Epithelial cell of esophagus (primary cell): ENCODE data around the gene LGALS7.

ENCODE experiments used
- DNase-seq: peaks from one replicate; pipeline ENCODE4 v3.0.0; 2010; ENCODE audit warnings: low read depth
- H3K4me3 ChIP-seq: 2 replicates; pipeline ENCODE4 v1.5.1; 2011; ENCODE audit warnings: mild to moderate bottlenecking, low read length, control low read depth
- TF ChIP-seq, protein P1 (sequence below): IDR thresholded peaks from 2 replicates; pipeline ENCODE4 v1.5.1; 2011; ENCODE audit warnings: low read depth, mild to moderate bottlenecking, low read length, control low read depth, inconsistent platforms; ENCODE audit not compliant: insufficient read depth; ENCODE audit errors: missing control alignments

The LGALS7 gene

DNA sequence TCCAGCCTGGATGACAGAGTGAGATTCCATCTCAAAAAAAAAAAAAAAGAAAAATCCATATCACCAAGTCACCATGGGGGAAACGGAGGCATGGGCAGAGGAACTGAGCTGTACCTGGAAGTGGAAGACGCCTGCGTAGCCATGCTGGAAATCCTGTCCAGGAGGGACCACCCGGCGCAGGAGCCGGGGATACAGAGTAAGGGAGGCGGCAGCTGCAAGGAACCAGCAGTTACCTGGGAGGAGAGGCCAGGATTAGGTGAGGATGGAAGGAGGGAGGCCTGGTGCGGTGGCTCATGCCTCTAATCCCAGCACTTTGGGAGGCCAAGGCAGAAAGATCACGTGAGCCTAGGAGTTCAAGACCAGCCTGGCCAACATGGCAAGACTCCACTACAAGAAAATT is 31.0 kb downstream of the LGALS7 start:
- H3K4me3 ChIP-seq = no peak overlapping the region
- TF ChIP-seq, protein P1, sequence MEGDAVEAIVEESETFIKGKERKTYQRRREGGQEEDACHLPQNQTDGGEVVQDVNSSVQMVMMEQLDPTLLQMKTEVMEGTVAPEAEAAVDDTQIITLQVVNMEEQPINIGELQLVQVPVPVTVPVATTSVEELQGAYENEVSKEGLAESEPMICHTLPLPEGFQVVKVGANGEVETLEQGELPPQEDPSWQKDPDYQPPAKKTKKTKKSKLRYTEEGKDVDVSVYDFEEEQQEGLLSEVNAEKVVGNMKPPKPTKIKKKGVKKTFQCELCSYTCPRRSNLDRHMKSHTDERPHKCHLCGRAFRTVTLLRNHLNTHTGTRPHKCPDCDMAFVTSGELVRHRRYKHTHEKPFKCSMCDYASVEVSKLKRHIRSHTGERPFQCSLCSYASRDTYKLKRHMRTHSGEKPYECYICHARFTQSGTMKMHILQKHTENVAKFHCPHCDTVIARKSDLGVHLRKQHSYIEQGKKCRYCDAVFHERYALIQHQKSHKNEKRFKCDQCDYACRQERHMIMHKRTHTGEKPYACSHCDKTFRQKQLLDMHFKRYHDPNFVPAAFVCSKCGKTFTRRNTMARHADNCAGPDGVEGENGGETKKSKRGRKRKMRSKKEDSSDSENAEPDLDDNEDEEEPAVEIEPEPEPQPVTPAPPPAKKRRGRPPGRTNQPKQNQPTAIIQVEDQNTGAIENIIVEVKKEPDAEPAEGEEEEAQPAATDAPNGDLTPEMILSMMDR = no peak
- no peak for DNase-seq

DNA sequence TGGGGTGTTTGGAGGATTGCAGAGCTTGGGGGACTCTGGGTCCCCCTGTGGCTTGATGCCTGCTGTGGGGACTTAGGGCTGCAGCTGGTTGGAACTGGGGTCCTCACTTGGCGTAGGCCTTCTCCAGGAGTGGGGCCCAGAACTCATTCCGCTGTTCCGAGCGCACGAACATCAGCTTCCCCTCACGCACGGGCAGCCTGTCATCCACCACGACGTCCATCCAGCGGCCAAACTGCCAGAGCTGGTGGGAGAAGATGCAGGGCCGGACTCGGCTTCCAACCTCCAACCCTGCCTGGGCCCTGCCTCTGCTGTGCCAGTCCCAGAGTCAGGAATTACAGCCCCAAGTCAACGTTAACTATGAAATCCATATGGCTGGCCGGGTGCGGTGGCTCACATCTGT is 31.6 kb downstream of the LGALS7 start:
- H3K4me3 ChIP-seq = no peak overlapping the region
- TF ChIP-seq, protein P1 = no peak
- no peak for DNase-seq

DNA sequence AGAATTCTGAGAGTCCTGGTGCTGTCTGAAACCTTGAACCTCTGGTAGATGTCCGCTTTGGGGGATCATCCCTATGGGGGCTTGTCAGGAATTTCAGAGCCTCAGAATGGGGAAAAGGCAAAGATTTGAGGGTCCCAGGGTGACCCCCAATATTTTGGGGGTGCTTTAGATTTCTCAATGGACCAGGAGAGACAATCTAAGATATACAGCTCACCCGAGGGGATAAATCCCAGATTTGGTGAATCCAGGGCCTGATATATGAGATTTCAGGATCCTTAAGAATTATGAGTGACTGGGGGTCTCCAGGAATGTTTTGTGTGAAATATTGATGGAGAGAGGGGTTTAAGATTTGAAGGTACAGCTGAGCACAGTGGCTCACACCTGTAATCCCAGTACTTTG is 32.4 kb downstream of the LGALS7 start:
- TF ChIP-seq, protein P1 = no peak

GRCh38 chr19:38740257-38740592 is 33.1 kb downstream of the LGALS7 start:
- H3K4me3 ChIP-seq = no peak overlapping the region
- DNase-seq = no peak
- TF ChIP-seq, protein P1 = no peak

More for the DNA sequence above, 32.4 kb downstream of the LGALS7 start:
- no peak overlapping the region for H3K4me3 ChIP-seq
- no peak for DNase-seq

- TF ChIP-seq, protein P1 = no peak
- no peak for DNase-seq
- H3K4me3 ChIP-seq = no peak overlapping the region
These were observed 33.7 kb downstream of the LGALS7 start for GRCh38 chr19:38739440-38740256.

DNA sequence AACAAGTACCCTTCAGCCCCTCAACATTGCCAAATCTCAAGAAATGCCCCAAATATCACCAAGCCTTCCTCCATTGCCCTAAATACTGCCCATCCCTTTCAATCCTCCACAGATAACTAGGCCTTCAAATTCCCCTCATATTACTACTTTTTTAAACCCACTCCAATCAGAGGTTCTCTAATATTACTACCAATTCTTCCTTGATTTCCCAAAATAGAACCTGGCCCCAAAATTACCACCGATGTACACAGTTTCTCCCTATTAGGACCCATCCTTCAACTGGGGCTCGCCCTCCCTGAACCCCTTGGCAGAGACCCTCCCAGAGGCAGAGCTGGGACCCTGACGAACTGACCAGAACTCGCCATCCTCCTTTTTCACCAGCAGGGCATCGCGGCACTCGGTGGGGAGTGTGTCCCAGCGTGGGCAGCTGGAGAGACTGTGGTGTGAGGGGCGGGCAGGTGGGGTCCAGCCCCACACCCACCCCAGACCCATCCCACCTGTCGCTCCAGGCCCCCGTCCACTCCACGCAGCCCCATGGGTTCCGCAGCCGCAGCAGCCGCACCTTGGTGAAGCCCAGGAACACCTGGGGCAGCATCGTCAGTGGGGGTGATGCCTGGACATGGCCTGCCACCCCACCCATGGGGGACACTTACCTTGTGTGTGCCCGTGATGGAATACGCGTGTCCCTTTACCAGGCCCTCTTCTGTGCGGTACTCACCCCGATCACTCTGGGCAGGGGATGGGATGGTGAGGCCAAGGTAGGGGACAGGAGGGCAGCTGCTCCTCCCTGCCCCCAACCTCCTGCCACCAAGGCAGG is 35.2 kb downstream of the LGALS7 start:
- no peak for DNase-seq
- TF ChIP-seq, protein P1 = no peak
- no peak overlapping the region for H3K4me3 ChIP-seq
